GM18508 (cell line): ENCODE measurements around the gene KCNH4.
"Not testable (repeated sequence)": the region's sequence is repeated elsewhere in the genome, so short reads cannot be mapped to it uniquely, and the experiment has no call there.

ENCODE experiments used
- ATAC-seq: cut with Tn5 transposase; IDR thresholded peaks from one replicate; pipeline ENCODE4 v1.9.1; 2021; ENCODE audit warnings: moderate number of reproducible peaks; ENCODE audit not compliant: insufficient read depth, unreplicated experiment

Gene KCNH4

GRCh38 chr17:42142371-42142896 is 38.5 kb downstream of the KCNH4 start:
- ATAC-seq, result no peak

DNA sequence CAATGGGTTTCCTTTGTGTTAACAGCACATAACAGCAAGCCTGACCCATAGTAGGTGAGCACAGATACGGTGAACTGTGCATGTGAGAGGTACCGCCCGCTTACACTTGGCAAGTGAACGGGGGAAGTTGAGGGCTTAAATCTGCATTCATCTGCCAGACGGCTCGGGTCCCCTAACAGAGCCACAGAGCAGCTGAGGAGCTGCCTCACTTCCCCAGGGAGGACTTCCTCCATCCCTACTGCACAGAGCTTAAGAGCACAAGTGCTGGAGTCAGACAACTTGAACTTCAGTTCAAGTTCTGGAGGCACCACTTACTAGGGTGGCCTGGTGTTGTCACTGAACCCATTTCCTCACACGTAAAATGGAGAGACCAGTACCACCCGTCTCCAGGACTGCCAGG is 39.6 kb downstream of the KCNH4 start:
- no peak for ATAC-seq

GRCh38 chr17:42140690-42141089 is 40.3 kb downstream of the KCNH4 start:
- not testable (repeated sequence) for ATAC-seq

- ATAC-seq, result no peak
These were observed 42.0 kb downstream of the KCNH4 start for GRCh38 chr17:42138749-42139492.

DNA sequence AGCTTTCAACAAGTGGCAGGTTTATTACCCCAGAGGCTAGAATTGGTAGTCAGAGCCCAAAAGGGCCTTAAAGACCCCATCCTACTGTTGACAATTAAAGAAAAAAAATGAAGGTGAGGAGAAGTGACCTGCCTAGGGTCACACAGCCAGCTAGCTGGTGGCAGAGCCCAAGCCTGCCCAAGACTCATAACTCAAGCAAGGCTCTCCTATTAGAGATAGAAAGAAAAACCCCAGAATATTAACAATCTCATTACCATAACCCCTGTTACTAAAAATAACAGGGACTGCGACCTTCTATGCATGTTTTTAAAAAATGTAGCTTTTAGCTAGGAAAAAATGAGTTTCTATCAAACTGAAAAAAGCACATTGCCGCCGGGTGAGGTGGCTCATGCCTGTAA is 44.3 kb downstream of the KCNH4 start:
- no peak for ATAC-seq

GRCh38 chr17:42135664-42136653 is 45.0 kb downstream of the KCNH4 start:
- no peak for ATAC-seq

- ATAC-seq, result no peak
These were observed 45.8 kb downstream of the KCNH4 start for GRCh38 chr17:42135151-42135550.

- no peak for ATAC-seq
These were observed 47.4 kb downstream of the KCNH4 start for GRCh38 chr17:42133461-42134041.

GRCh38 chr17:42132941-42133340 is 48.0 kb downstream of the KCNH4 start:
- no peak for ATAC-seq

DNA sequence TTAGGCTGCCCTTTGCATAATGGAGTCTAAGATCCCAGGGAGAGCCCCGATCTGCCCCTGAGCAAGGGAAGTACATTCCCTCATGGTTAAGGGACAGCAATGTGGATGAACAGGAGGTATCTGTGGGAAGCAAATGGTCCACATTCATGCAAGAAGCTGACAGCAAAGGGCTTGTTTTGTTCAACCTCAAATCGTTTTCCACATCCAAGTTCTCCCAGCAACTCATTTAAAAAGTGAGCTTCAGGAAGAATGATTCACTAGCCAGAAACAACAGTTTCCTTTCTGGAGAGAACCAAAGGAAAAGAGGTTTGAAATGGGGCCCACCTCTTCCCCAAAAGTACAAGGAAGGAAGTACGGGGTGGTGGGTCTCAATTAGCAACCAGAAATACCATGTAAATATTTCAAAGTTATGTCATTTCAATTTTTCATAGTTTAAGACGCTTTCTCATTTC is 48.9 kb downstream of the KCNH4 start:
- ATAC-seq, result no peak

DNA sequence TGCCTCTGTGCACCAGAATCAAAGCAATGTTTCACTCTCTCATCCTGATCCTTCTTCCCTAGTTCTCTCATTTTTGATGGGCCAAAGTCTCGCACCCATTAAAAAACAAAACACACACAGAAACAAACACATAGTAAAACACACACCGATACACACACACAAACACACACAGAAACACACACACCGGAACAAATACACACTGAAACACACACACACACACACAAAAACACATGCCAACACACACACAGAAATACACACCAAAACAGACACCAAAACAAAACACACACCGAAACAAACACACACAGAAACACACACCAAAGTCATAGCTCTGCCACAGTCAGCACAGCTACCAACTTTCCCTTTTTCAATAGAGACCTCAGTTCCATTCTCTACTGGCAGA is 49.7 kb downstream of the KCNH4 start:
- ATAC-seq, result no peak

GRCh38 chr17:42130310-42130936 is 50.5 kb downstream of the KCNH4 start:
- no peak for ATAC-seq

DNA sequence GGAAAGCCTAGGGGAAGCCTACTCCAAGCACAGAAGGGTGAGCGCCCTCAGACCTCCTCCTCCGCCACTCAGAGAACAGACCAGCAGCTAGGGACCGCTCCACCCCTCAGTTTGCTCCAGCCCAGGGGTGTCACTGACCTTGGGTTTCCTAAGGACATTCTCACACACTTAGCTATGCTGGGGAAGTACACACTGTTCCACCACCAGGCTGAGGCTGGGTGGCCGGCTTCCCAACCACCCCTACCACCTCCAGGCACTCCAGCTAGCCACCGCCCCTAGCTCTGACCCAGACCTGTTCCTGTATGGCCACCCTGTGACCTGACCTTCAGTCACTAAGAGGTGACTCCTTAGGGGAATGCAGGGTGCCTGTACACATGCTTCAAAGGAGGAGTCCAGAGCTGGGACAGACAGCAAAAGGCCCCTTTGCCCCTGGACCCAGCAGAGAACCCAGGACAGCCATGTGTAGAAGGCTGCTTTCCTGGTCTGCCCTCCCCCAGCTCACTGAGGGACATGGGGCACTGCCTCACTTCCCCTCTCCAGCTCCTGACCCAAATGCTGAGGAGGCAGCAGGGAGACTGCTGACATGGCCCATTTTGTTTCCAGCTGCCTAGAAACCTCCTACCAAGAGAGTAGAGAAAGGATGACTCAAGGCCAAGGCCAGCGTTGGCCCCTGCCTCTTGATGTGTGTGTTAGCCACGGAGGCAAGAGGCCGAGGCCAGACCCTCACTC is 51.7 kb downstream of the KCNH4 start:
- no peak for ATAC-seq

DNA sequence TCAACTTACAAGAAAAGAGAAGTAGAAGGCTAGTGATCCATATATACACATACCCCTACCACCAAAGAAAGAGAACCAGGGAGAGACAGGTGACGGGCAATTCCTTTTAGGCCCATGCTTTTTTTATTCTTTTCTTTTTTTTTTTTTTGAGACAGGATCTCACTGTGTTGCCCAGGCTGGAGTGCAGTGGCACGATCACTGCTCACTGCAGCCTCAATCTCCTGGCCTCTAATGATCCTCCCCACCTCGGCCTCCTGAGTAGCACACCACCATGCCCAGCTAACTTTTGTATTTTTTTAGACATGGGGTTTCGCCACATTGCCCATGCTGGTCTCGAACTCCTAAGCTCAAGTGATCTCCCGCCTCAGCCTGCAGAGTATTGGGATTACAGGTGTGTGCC is 53.5 kb downstream of the KCNH4 start:
- ATAC-seq, result no peak

DNA sequence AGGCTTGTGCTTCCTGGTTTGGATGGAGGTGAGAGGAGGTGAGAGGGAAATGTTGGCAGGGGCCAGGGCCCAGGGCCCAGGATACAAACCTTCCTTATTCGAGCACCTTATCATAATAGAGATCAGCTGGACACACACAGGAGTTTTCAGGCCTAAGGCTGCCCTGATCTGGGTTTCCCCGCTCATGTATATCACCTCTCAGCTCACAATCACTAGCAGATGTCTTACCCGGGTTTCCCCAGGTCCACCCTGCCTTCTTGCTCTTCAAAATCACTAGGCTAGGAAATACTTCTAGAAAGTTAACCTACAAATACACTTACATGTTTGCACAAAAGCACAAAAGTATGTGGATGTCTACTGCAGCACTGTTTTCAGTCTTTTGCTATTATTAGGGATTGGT is 54.1 kb downstream of the KCNH4 start:
- ATAC-seq, result no peak

DNA sequence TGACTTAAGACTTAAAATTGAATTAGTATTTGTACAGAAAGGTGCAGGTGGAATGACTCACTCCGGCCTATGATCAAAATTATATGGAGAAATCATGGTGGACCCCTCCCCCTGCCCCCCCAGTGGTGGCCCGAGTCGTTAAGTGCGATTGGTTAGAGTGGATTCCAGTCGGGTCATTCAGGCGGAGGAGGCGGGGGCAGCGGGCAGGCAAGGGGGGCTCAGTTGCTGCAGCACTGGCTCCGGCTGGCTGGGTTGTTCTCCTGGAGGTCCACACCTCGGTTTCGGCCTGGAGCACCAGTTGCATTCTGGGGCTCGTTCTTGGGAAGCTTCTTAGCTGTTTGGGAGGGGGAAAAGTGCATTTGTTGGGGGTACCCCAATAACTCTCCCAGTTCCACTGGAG is 55.4 kb downstream of the KCNH4 start:
- no peak for ATAC-seq

DNA sequence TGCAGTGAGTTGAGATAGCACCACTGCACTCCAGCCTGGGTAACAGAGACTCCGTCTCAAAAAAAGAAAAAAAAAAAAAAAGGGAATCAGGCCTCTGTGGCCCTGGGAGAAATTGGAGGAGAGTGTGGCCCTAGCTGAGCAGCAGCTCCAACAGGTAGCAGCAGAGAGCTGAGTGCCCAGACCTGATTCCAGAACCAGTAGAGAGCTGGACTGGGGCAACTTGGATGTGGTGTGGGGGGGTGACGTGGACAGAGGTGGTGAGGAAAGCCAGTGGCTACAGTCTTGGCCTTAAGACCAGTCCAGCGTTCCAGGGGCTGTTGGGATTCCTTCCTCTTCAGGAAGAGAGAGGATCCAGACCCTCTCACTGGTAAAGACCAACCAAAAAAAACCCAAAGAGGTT is 56.7 kb downstream of the KCNH4 start:
- no peak for ATAC-seq

GRCh38 chr17:42122371-42123303 is 58.3 kb downstream of the KCNH4 start, which contains the start of gene HSPB9:
Gene HSPB9, plus strand, starts transcription at chr17:42122804. Its CDS starts 47 bp downstream, at chr17:42122851.
- ATAC-seq, result no peak
